NOMO-1 treated with dmso at 0.1 percent for 144 hours (cell line): ENCODE measurements around the gene TBL1X.

ENCODE experiments used
- DNase-seq: peaks from one replicate; lab custom pipeline; 2025; ENCODE audit not compliant: unreplicated experiment; lab: John Stamatoyannopoulos, UW

Gene TBL1X

DNA sequence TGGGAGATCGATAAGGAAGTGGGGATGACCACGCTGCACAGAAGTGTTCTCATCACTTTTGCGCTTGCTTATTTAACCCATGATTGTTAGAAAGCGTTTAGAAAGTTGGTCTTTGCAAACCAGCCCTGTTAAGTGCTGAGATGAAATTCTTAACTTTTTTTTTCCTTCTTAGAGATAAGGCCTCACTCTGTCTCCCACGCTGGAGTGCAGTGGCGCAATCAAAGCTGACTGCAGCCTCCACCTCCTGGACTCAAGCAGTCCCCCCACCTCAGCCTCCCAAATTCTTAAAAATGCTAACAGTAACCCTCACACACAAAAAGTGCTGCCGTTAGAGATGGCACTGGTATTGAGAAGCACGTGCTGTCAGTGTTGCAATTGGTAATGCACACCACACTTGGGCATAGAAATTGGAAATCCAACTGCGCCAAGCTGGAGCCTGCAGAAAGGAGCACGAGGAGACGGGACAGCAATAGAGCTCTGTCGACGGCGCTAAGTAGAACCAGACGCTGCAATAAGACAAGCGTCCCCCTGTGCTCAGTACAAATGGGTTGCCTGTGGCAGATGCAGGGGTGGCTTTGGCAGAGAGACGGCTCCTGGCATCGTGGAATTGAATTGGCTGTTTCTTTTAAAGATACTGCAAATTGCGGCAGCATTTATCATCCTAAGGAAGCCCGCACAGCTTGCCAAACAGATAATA is 113.4 kb downstream of the TBL1X start:
- no peak for DNase-seq

- no peak for DNase-seq
Measured at GRCh38 chrX:9581771-9582385, 117.0 kb downstream of the TBL1X start.

- no peak for DNase-seq
Measured at GRCh38 chrX:9582956-9583355, 118.1 kb downstream of the TBL1X start.

- no peak for DNase-seq
Measured at GRCh38 chrX:9586992-9587392, 122.1 kb downstream of the TBL1X start.

- DNase-seq, result no peak
Measured at GRCh38 chrX:9587642-9588041, 122.8 kb downstream of the TBL1X start.

DNA sequence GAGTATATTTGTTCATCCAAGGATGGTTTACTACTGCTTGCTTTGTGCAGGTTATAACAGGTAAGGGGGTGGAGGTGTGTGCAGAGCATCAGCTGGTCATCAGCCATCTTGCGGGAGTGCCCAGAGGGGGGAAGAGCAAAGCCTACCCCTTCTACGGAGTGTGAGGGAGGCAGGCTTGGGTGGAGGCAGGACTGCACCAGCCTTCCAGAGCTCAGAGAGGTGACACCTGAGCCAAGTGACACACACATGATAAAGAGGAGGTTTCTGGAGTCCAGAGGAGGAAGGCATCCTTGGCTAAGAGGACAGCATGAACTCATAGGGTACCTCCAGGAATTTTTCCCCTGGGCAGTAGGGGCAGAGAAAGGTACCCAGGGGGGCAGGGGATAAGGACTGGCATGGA is 126.6 kb downstream of the TBL1X start:
- DNase-seq, result no peak

- no peak for DNase-seq
Measured at GRCh38 chrX:9593756-9594155, 128.9 kb downstream of the TBL1X start.

DNA sequence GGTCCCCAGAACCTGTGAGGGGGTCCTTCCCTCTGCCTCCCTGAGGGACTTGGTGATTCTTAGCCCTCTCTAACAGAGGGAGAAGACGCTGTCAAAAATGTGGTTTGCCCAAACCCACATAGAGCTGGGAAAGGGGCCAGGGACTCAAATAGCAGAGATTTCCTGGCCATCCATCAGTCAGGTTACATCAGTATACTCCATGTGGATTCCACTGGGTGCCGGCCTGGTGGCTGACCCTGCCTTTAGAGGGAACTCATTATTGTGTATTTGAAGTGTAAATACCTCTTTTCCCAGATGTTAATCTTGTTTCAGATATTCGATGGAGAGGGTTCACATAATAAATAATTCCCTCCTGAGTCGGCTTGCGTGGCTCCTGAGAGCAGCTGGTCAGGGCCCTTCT is 130.3 kb downstream of the TBL1X start:
- DNase-seq, result no peak

GRCh38 chrX:9596837-9597236 is 132.0 kb downstream of the TBL1X start:
- no peak for DNase-seq

GRCh38 chrX:9597361-9598035 is 132.6 kb downstream of the TBL1X start:
- no peak for DNase-seq

DNA sequence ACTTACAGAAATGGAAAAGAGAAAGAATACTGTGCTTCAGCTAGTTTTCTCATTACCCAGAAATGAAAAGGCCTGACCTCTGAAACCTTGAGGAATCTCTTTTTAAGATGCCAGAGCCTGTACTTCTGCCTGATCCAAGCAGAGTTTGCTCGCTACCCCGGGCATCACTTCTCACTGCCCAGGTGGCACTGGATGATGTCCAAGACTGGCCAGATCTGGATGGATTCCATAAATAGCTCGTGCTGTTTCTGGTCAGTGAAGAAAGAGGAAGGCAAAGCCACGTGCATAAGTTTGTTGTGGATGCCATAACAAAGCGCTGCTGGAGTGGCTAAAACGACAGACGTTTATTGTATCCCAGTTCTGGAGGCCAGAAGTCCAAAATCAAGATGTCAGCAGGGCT is 133.5 kb downstream of the TBL1X start:
- DNase-seq, result no peak

DNA sequence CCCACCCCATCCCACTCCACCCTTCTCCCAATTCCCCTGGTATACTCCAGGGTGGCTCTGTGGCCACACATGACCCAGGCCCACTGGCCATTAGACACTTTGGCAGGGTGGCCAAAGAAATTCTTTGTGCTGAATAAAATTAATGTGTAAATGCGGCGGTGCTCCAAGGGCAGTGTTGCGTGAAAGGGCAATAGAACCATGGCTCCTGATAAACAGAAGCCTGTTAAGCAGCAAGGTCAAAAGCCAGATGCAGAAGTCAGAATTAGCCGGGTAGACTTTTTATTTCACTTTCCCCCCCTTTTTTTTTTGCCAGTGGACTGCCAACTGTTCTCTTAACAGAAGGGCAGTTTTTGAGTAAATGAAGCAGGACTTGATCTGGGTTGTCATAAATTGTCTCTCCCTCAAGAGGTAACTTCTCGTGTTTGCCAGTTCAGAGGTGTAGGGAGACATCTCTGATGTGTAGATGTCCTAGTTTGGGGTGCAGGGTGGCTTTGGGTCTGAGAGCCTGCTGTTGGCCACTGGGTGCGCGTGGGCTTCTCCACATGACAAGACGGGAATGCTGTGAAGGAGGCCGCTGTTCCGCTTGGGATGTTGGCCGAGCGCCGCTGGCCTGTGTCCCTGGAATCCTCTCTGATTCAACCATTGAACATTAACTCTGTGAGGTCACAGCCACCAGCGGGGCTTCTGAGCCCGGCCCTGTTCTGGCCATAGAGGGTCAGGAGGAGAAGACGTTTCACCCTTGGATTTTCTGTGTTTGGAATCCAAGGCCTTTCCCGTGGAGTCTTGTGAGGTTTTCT is 139.5 kb downstream of the TBL1X start:
- no peak for DNase-seq

DNA sequence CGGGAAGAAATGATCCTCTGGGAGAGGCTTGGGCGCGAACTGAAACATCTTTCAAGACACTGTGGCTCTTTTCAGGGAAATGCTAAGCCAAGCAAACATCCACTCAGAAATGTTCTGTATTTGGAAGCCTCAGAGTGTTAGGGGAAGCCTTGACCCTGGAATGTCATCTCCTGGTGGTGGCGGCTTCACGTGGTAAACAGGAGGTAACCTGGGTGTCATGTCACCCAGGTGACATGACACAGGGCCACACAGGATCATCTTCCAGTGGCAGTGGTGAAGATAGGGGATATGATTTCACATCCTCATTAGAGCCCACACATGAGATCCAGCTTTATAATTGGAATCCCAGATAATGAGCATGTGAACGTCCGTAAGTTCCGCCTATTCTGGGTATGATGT is 140.0 kb downstream of the TBL1X start:
- DNase-seq, result no peak

- no peak for DNase-seq
Measured at GRCh38 chrX:9605484-9605883, 140.6 kb downstream of the TBL1X start.

- no peak for DNase-seq
Measured at GRCh38 chrX:9606971-9607370, 142.1 kb downstream of the TBL1X start.

- no peak for DNase-seq
Measured at GRCh38 chrX:9609499-9609898, 144.6 kb downstream of the TBL1X start.

- DNase-seq, result no peak
Measured at GRCh38 chrX:9609987-9610386, 145.1 kb downstream of the TBL1X start.

GRCh38 chrX:9610771-9611392 is 146.0 kb downstream of the TBL1X start:
- no peak for DNase-seq

- no peak for DNase-seq
Measured at GRCh38 chrX:9611436-9612145, 146.7 kb downstream of the TBL1X start.

- DNase-seq, result no peak
Measured at GRCh38 chrX:9612146-9612505, 147.3 kb downstream of the TBL1X start.

GRCh38 chrX:9614016-9614415 is 149.2 kb downstream of the TBL1X start:
- no peak for DNase-seq
